BJ (cell line): ENCODE data around the gene NFATC2IP. TPM values are rescaled to one million over a fixed set of nuclear protein-coding genes. Genes with fewer than 3 reads are reported as not detected.
"Not testable (repeated sequence)": the region's sequence is repeated elsewhere in the genome, so short reads cannot be mapped to it uniquely, and the experiment has no call there.

Source experiments
- CTCF ChIA-PET: fragments of 350-600 bp; formaldehyde crosslinking; extraction: SDS; loops from one replicate; lab custom pipeline; 2021; ENCODE audit warnings: antibody characterized with exemption, inconsistent platforms; lab: Yijun Ruan, JAX
- POLR2A ChIA-PET: fragments of 300-600 bp; sonication (Branson Sonifier 250); formaldehyde crosslinking; extraction: SDS; loops from one replicate; lab custom pipeline; 2021; ENCODE audit warnings: antibody characterized with exemption; lab: Charles Lee
- DNase-seq: peaks from one replicate; pipeline ENCODE4 v3.0.0-alpha.2; 2011; ENCODE audit warnings: low read depth
- H3K27me3 ChIP-seq: 2 replicates; pipeline ENCODE4 v1.6.0; 2011; ENCODE audit warnings: low read length; ENCODE audit not compliant: control insufficient read depth, insufficient read depth
- H3K36me3 ChIP-seq: 2 replicates; pipeline ENCODE4 v1.5.1; 2011; ENCODE audit warnings: low read length; ENCODE audit not compliant: control insufficient read depth, insufficient read depth
- H3K4me3 ChIP-seq: 2 replicates; pipeline ENCODE4 v1.5.1; 2011; ENCODE audit warnings: low read depth, mild to moderate bottlenecking, control low read depth, low read length
- polyA plus RNA-seq: library from polyadenylated mRNA; depleted of rRNA; stranded (reverse); fragments of >200 nt; gene quantifications from 2 replicates; pipeline ENCODE4 v1.2.3, GENCODE V29; 2011
- TF ChIP-seq, protein P1 (sequence below): IDR thresholded peaks from 2 replicates; pipeline ENCODE4 v1.5.1; 2011; ENCODE audit warnings: low read depth, mild to moderate bottlenecking, control low read depth, inconsistent platforms, low read length, moderate library complexity; ENCODE audit not compliant: insufficient read depth

NFATC2IP gene
- polyA plus RNA-seq, 1 experiment = 30.7 TPM

DNA sequence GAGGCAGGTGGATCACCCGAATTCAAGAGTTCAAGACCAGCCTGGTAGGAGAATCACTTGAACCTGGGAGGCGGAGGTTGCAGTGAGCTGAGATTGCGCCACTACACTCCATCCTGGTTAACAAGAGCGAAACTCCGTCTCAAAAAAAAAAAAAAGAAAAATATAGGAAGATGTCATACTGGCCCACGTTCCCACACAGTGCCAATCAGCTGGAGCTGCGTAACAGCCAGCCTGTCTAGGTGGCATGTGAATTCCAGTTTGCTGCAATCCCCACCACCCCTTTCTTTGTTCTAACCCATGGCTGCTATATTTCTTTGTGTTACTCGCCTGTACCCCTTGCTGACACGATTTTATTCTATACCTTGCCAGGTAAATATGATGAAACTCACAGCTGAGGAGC, 7.5 kb downstream of the NFATC2IP start:
- TF ChIP-seq, protein P1, sequence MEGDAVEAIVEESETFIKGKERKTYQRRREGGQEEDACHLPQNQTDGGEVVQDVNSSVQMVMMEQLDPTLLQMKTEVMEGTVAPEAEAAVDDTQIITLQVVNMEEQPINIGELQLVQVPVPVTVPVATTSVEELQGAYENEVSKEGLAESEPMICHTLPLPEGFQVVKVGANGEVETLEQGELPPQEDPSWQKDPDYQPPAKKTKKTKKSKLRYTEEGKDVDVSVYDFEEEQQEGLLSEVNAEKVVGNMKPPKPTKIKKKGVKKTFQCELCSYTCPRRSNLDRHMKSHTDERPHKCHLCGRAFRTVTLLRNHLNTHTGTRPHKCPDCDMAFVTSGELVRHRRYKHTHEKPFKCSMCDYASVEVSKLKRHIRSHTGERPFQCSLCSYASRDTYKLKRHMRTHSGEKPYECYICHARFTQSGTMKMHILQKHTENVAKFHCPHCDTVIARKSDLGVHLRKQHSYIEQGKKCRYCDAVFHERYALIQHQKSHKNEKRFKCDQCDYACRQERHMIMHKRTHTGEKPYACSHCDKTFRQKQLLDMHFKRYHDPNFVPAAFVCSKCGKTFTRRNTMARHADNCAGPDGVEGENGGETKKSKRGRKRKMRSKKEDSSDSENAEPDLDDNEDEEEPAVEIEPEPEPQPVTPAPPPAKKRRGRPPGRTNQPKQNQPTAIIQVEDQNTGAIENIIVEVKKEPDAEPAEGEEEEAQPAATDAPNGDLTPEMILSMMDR = no peak
- DNase-seq = no peak
- POLR2A ChIA-PET = no interaction called here
- no peaks in the 10 kb centered on the region for H3K27me3 ChIP-seq
- CTCF ChIA-PET = interaction anchor here (1.0 to 1.2 kb wide), 2 partner anchors 13 to 16 kb away, joined by 3 to 4 read pairs; no protein-coding TSS in a partner anchor
- peaks cover 12% of the 10 kb centered on the region for H3K36me3 ChIP-seq
- no peak overlapping the region for H3K4me3 ChIP-seq

DNA sequence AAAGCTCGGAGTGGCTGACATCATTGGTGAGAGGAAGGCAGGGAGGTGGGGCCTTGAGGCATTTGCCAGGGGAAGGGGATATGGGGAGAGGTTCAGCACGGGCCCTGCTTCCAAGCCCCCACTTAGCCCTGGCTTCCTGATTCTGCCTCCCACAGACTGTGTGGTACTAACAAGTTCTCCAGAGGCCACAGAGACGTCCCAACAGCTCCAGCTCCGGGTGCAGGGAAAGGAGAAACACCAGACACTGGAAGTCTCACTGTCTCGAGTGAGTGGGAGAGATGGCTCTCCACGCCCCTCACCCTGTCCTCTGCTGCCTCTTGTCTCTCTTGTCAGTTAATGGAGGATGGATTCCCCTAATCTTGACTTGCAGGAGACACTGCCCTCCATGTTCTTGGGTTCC, 8.1 kb downstream of the NFATC2IP start:
- Histone ChIP-seq H3K27me3 (no peaks in the 10 kb centered on the region), H3K36me3 (peaks cover 17% of the 10 kb centered on the region), H3K4me3 (no peak overlapping the region)
- no peak for DNase-seq
- TF ChIP-seq, protein P1 = no peak
- POLR2A ChIA-PET = no interaction called here
- CTCF ChIA-PET = interaction anchor here (1.0 kb wide), 1 partner anchor 15 kb away, joined by 3 read pairs; no protein-coding TSS in a partner anchor

DNA sequence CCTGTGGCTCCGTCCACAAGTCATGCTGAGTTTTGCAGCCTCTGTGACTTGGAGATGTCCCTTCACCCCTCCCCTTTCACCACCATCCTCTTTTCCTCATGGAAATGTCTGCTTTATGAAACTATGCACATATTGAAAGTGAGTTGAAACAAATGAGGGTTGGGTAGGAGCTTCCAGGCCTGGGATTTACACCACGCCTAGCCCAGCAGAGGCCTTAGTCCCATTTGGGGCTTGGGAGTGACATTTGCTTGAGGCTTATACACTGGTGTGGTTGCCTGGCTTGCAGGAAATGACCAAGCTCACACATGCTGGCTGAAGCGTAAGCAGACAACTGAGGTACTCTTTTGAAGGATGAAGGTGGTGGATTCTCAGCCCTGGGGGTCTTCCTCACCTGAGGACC, 13.3 kb downstream of the NFATC2IP start:
- H3K36me3 ChIP-seq = peaks cover 11% of the 10 kb centered on the region
- no peaks in the 10 kb centered on the region for H3K27me3 ChIP-seq
- ChIA-PET CTCF (interaction anchor here (1.9 kb wide), 1 partner anchor 10 kb away, joined by 7 read pairs; the partner anchor contains the start of gene SPNS1), POLR2A (no interaction called here)
- TF ChIP-seq, protein P1 = no peak
- no peak for DNase-seq
- H3K4me3 ChIP-seq = no peak overlapping the region

DNA sequence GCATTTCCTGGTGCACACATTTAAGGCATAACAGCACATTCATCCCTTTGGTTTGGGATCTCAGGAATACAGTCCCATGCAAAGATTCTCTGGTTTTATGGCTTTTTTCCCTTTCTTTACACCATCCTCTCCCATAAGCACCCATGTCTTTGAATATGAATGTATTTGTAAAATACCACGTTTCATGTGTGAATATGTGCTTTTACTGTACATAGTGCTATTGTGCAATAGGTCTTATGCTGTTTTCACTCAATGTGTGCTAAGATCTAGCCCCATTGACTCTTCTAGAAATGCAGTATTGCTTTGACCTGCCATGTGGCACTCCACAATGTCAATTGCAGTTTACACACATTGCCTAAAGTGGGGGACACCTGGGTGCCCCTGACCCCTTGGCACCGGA, 13.8 kb downstream of the NFATC2IP start:
- CTCF ChIA-PET = interaction anchor here (1.9 kb wide), 1 partner anchor 10 kb away, joined by 7 read pairs; the partner anchor contains the start of gene SPNS1
- Histone ChIP-seq H3K4me3 (no peak overlapping the region), H3K36me3 (peaks cover 11% of the 10 kb centered on the region), H3K27me3 (no peaks in the 10 kb centered on the region)
- TF ChIP-seq, protein P1 = no peak
- POLR2A ChIA-PET = no interaction called here
- DNase-seq = no peak

GRCh38 chr16:28967156-28967555, 16.4 kb downstream of the NFATC2IP start:
- no peak for DNase-seq
- H3K4me3 ChIP-seq = no peak overlapping the region
- CTCF ChIA-PET = interaction anchor here (0.6 kb wide), 1 partner anchor 11 kb away, joined by 4 read pairs; no protein-coding TSS in a partner anchor
- H3K36me3 ChIP-seq = peaks cover 8% of the 10 kb centered on the region
- no peaks in the 10 kb centered on the region for H3K27me3 ChIP-seq
- TF ChIP-seq, protein P1 = no peak
- POLR2A ChIA-PET = interaction anchor here (0.7 kb wide), 1 partner anchor 36 kb away, joined by 7 read pairs; no protein-coding TSS in a partner anchor

- POLR2A ChIA-PET, H3K4me3 ChIP-seq, H3K36me3 ChIP-seq, H3K27me3 ChIP-seq, DNase-seq: not testable (repeated sequence)
- CTCF ChIA-PET = interaction anchor here (0.6 to 0.7 kb wide), 2 partner anchors 106 to 420 kb away, joined by 3 read pairs; partner anchors contain the start of gene SH2B1
These were observed 19.0 kb downstream of the NFATC2IP start for GRCh38 chr16:28969696-28970095.
